HG02840 (cell line): Measurements from ENCODE around the gene CPLX1.

Experiments used
- ATAC-seq: cut with Tn5 transposase; IDR thresholded peaks from one replicate; pipeline ENCODE4 v1.9.1; 2021; ENCODE audit warnings: mild to moderate bottlenecking, moderate library complexity, moderate number of reproducible peaks; ENCODE audit not compliant: unreplicated experiment, low FRiP score

CPLX1 gene

GRCh38 chr4:856225-856901, 30.4 kb upstream of the CPLX1 start:
- no peak for ATAC-seq

DNA sequence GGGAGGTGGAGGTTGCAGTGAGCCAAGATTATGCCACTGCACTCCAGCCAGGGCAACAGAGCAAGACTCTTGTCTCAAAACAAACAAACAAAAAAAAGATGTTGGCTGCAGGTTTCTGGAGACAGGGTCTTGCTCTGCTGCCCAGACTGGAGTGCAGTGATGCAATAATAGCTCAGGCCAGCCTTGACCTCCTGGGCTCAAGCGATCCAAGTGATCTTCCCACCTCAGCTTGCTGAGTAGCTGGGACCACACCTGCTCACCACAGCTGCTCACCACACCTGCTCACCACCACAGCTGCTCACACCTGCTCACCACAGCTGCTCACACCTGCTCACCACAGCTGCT, 29.9 kb upstream of the CPLX1 start:
- ATAC-seq = no peak

- no peak for ATAC-seq
Observed at GRCh38 chr4:854356-854755, 28.4 kb upstream of the CPLX1 start.

DNA sequence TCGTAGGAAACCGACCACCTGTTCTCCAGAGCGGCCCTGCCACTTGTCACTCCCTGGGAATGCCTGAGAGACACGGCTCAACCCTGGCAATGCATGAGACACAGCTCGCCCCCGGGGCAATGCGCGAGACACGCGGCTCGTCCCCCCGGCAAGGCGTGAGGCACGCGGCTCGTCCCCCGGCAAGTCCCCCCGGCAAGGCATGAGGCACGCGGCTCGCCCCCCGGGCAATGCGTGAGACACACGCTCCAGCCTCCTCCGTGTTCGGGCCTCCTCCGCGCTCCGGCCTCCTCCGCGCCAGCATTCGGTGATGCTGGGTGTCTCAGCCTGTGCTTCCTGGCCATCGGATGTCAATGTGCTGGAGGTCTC, 27.5 kb upstream of the CPLX1 start:
- no peak for ATAC-seq

- ATAC-seq = no peak
Observed at GRCh38 chr4:851701-852430, 25.9 kb upstream of the CPLX1 start.

- ATAC-seq = no peak
Observed at GRCh38 chr4:850323-850945, 24.5 kb upstream of the CPLX1 start.

GRCh38 chr4:849478-850175, 23.7 kb upstream of the CPLX1 start:
- ATAC-seq = no peak

GRCh38 chr4:848803-849477, 23.0 kb upstream of the CPLX1 start:
- no peak for ATAC-seq

GRCh38 chr4:848307-848691, 22.4 kb upstream of the CPLX1 start:
- no peak for ATAC-seq

GRCh38 chr4:845836-846251, 19.9 kb upstream of the CPLX1 start:
- no peak for ATAC-seq

- ATAC-seq = no peak
Observed at GRCh38 chr4:845233-845835, 19.4 kb upstream of the CPLX1 start.

GRCh38 chr4:844752-845232, 18.9 kb upstream of the CPLX1 start:
- no peak for ATAC-seq

DNA sequence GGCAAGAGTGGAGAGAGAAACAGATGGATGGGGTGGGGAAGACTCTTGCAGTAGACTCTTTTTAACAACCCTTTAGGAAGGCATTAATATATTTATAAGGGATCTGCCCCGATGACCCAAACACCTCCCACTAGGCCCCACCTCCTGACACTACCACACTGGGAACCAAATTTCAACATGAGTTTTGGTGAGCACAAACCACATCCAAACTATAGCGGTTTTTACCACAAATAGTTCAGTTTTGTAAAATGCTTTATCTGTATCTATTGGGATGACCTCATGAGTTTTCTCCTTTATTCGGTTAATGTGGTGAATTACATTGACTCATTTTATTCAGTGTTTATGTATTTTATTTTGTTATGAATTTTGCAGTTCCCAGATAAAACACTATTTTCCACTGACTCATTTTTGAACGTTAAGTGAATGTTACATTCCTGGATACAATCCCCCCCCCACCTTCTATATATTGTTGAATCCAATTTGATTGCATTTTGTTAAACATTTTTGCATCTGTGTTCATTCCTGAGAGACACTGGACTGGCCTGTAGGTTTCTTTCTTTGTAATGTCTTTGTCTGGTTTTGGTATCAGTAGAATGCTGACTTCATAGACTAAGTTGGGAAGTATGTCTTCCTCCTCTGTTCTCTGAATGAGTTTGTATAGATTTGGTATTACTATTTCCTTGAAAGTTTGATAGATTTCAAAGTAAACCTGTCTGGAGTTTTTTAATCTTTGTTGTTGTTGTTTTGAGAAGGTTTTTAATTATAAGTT, 13.9 kb upstream of the CPLX1 start:
- ATAC-seq = no peak

GRCh38 chr4:837772-838171, 11.8 kb upstream of the CPLX1 start:
- ATAC-seq = no peak

DNA sequence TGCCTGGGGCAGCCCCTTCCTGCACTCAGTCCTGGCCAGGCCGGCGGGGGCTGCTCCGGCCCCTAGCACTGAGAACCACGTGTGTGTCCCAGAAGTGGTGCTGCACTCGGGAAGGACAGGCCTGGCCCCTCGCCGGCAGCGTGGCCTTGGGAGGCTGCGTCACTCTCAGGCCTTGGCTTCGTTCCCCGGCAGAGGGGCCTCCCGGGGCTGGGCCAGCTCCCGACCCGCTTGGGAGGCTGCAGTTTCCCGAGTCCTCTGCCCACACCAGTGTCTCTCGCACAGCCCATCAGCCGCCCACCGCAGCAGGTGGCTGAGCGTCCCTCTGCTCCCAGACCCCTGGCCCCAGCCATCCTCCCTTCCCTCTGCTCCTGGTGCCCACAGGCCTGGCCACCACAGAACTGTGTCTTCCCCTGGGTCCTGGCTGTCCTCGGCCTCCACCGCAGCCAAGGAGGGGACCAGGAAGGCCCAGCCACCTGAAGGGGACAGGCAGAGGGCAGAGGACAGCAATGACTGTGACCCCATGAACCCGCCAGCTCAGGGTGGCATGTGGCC, 10.9 kb upstream of the CPLX1 start:
- no peak for ATAC-seq

- ATAC-seq = no peak
Observed at GRCh38 chr4:836003-836511, 10.1 kb upstream of the CPLX1 start.

DNA sequence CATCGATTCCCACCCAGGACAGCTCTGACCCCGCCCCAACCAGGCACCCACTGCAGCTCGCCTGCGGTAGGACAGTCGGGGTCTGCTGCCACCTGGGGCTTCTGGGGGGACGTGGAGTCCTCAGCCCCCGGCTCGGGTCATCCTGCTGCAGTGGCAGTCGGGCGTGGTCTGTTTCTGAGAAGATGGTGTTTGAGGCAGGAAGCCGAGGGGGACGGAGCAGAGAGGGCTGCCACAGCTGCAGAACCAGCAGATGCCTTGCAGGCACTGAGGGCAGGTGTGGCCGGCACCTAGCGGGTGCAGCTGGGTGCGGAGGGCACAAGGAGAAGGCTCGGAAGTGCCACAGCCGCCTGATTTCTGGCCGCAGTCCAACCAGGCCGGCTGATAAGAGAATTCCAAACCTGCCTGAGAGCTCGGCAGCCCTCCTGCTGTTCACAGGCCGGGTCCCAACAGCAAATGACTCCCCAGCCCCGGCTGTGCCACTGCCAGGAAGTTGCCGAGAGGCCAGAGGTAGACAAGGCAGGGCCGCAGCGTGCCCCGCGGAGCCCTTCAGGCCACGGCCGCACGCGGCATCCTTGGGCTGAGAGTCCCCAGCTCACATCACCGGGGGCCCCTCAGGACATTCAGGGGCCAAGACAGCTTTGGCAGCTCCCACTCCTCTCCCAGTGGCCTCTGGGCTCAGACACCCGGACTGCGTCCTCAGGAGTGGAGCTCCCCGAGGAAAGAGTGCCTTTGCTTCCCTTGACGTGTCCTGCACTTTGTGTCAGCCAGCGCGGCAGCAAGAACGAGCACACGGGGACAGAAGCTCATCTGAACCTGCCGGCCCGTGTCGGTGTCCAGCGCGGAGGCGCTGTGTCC, 9.4 kb upstream of the CPLX1 start:
- no peak for ATAC-seq
